ENCODE results near the gene LRRC38. TPM values are rescaled to one million over a fixed set of nuclear protein-coding genes. Genes with fewer than 3 reads are reported as not detected.

The LRRC38 gene
- total RNA-seq, 2 donors from 2014 or later, result not detected

DNA sequence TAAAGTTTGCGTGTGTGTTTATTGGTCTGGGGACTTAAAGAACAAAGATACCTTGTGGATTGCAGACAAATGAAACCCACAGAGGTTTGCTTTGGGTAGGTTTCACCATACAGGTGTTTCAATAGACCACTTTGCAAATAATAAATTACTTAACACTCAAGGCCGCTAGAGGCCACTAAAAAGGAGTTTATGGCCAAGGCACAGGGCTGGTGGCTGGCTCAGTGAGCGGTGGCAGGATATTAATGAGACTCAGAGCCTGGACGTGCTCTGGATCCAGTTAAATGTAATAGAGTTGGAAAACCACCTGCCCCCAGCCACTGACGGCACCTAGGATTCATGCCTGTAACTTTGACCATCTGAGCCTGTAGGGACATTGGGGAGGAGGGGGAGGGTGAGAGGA, 44.5 kb downstream of the LRRC38 start:
- DNase-seq, result no peak
- TF ChIP-seq, protein P1, sequence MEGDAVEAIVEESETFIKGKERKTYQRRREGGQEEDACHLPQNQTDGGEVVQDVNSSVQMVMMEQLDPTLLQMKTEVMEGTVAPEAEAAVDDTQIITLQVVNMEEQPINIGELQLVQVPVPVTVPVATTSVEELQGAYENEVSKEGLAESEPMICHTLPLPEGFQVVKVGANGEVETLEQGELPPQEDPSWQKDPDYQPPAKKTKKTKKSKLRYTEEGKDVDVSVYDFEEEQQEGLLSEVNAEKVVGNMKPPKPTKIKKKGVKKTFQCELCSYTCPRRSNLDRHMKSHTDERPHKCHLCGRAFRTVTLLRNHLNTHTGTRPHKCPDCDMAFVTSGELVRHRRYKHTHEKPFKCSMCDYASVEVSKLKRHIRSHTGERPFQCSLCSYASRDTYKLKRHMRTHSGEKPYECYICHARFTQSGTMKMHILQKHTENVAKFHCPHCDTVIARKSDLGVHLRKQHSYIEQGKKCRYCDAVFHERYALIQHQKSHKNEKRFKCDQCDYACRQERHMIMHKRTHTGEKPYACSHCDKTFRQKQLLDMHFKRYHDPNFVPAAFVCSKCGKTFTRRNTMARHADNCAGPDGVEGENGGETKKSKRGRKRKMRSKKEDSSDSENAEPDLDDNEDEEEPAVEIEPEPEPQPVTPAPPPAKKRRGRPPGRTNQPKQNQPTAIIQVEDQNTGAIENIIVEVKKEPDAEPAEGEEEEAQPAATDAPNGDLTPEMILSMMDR (IDR thresholded peaks at IDR 0.05), result no peak

GRCh38 chr1:13465515-13465914, 48.3 kb downstream of the LRRC38 start:
- Histone ChIP-seq H3K27me3 (no peaks in the 10 kb centered on the region), H3K4me1 (no peaks in the 10 kb centered on the region), H3K9me3 (no peaks in the 10 kb centered on the region), H3K4me3 (no peak overlapping the region), H3K27ac (no peak overlapping the region), H3K9ac (ENCODE audit: low read depth in 2 of 2, low read length in 2 of 2) (no peak overlapping the region), H3K36me3 (no peaks in the 10 kb centered on the region)
- intact Hi-C loops (cut with DNase I), result no loop called here
- DNase-seq, result no peak
- TF ChIP-seq, protein P1 (IDR thresholded peaks at IDR 0.05), result no peak

More for the DNA sequence above, 44.5 kb downstream of the LRRC38 start:
- Histone ChIP-seq H3K36me3 (no peaks in the 10 kb centered on the region), H3K9ac (ENCODE audit: low read depth in 2 of 2, low read length in 2 of 2) (no peak overlapping the region), H3K9me3 (no peaks in the 10 kb centered on the region), H3K4me1 (no peaks in the 10 kb centered on the region), H3K4me3 (no peak overlapping the region), H3K27ac (no peak overlapping the region), H3K27me3 (no peaks in the 10 kb centered on the region)
- intact Hi-C loops (cut with DNase I), result no loop called here

- H3K4me1 ChIP-seq, result no peaks in the 10 kb centered on the region
- DNase-seq, result no peak
- no peaks in the 10 kb centered on the region for H3K9me3 ChIP-seq
- H3K9ac ChIP-seq (ENCODE audit: low read depth in 2 of 2, low read length in 2 of 2), result no peak overlapping the region
- H3K27me3 ChIP-seq, result no peaks in the 10 kb centered on the region
- H3K4me3 ChIP-seq, result no peak overlapping the region
- no peaks in the 10 kb centered on the region for H3K36me3 ChIP-seq
- intact Hi-C loops (cut with DNase I), result no loop called here
- TF ChIP-seq, protein P1 (IDR thresholded peaks at IDR 0.05), result no peak
- H3K27ac ChIP-seq, result no peak overlapping the region
These were observed 51.1 kb downstream of the LRRC38 start for GRCh38 chr1:13462682-13463081.

DNA sequence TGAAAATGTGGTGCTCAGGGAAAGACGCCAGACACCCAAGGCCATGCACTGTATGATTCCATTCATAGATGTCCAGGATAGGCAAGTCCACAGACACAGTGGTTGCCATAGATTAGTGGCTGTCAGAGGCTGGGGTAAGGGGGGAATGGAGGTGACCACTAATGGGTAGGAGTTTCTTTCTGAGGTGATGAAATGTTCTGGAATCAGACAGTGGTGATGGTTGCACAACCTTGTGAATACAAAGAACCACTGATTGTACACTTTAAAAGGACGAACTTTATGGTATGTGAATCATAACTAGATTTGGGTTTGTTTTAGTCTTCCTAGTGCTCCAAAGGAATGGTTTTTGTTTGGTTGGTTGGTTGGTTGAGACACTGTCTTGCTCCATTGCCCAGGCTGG, 51.8 kb downstream of the LRRC38 start:
- Histone ChIP-seq H3K27me3 (no peaks in the 10 kb centered on the region), H3K9me3 (no peaks in the 10 kb centered on the region)

DNA sequence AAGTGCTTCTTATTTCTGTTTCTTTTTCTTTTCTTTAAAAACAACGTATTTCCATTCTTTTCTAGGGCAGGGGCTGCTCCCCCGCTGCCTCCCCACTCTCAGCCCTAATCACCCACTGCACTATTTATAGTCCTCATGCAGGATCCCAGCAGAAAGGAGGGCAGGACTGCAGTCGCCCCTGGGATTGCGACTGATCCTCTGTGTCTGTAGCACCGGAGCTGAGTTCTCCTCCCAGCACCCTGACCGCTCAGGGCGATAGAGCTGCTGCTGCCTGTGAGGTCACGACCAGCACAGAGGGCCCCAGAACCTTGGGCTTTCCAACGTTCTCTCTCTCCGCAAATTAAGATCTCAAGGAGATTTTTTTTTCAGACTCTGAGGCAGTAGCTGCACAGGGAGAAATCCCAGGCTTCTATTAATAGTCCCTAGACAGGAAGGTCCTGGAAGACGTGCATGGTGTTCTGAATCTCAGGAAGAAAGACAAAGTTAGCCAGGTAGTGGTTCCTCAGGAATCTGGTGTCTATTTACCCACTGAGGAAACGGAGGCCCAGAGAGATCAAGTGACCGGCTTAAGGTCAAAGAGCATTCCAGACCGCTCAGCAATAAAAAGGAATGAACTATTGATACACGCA, 56.8 kb downstream of the LRRC38 start:
- intact Hi-C loops (cut with DNase I), result no loop called here
- no peaks in the 10 kb centered on the region for H3K9me3 ChIP-seq
- H3K4me3 ChIP-seq, result no peak overlapping the region
- H3K27me3 ChIP-seq, result no peaks in the 10 kb centered on the region
- TF ChIP-seq, protein P1 (IDR thresholded peaks at IDR 0.05), result no peak
- DNase-seq, result no peak
- no peak overlapping the region for H3K27ac ChIP-seq
- H3K4me1 ChIP-seq, result no peaks in the 10 kb centered on the region
- H3K36me3 ChIP-seq, result no peaks in the 10 kb centered on the region
- no peak overlapping the region for H3K9ac ChIP-seq (ENCODE audit: low read depth in 2 of 2, low read length in 2 of 2)

More for the DNA sequence above, 51.8 kb downstream of the LRRC38 start:
- Histone ChIP-seq H3K27ac (no peak overlapping the region), H3K4me3 (no peak overlapping the region), H3K9ac (ENCODE audit: low read depth in 2 of 2, low read length in 2 of 2) (no peak overlapping the region), H3K36me3 (no peaks in the 10 kb centered on the region), H3K4me1 (no peaks in the 10 kb centered on the region)
- intact Hi-C loops (cut with DNase I), result no loop called here
- DNase-seq, result no peak
- TF ChIP-seq, protein P1 (IDR thresholded peaks at IDR 0.05), result no peak

Measured in colonic mucosa (tissue), 4 donors.